H1 (cell line): Measurements from ENCODE around the gene ADA. TPM values are rescaled to one million over a fixed set of nuclear protein-coding genes. Genes with fewer than 3 reads are reported as not detected.

ENCODE experiments used
- CEBPB ChIP-seq: IDR thresholded peaks from 2 replicates; pipeline ENCODE4 v1.6.1; 2012; ENCODE audit warnings: low read depth, low read length
- CTBP2 ChIP-seq: IDR thresholded peaks from 2 replicates; pipeline ENCODE4 v1.7.0; 2011; ENCODE audit warnings: borderline replicate concordance, mild to moderate bottlenecking, moderate library complexity, mixed read lengths, low read length; ENCODE audit not compliant: insufficient read depth, insufficient read length
- CTCF ChIP-seq, 3 experiments: IDR thresholded peaks; 1 replicate in 2 of 3; 2 replicates in 1 of 3; pipeline versions ENCODE4 v1.5.1 to v1.6.1; 2011; ENCODE audit warnings: low read length in 3 of 3, mild to moderate bottlenecking in 3 of 3, inconsistent platforms in 2 of 3, low read depth in 1 of 3, moderate library complexity in 1 of 3; ENCODE audit not compliant: insufficient read depth in 1 of 3; ENCODE audit errors: control extremely low read depth in 1 of 3
- HDAC6 ChIP-seq: IDR thresholded peaks from one replicate; pipeline ENCODE4 v1.7.1; 2012; ENCODE audit warnings: low read depth, mild to moderate bottlenecking, inconsistent platforms, low read length, moderate library complexity
- JUND ChIP-seq: IDR thresholded peaks from 2 replicates; pipeline ENCODE4 v1.6.1; 2011; ENCODE audit warnings: mild to moderate bottlenecking, improper control_type of control experiment, low read length
- RFX5 ChIP-seq: IDR thresholded peaks from 2 replicates; pipeline ENCODE4 v1.6.1; 2011; ENCODE audit warnings: low read depth, low read length, improper control_type of control experiment, borderline replicate concordance
- RNF2 ChIP-seq: fragments of 200-900, 300-1000 bp; sonication (generic); IDR thresholded peaks from 2 replicates; pipeline ENCODE4 v1.7.1; 2016; ENCODE audit warnings: borderline replicate concordance, low read depth, mild to moderate bottlenecking, antibody characterized with exemption, low read length; ENCODE audit not compliant: poor library complexity, severe bottlenecking; ENCODE audit errors: missing control alignments
- RXRA ChIP-seq: IDR thresholded peaks from 2 replicates; pipeline ENCODE4 v1.6.1; 2011; ENCODE audit warnings: low read depth, mild to moderate bottlenecking, low read length, moderate library complexity; ENCODE audit not compliant: insufficient read depth
- SP4 ChIP-seq: IDR thresholded peaks from 2 replicates; pipeline ENCODE4 v1.6.1; 2012; ENCODE audit warnings: low read length, inconsistent platforms
- ZNF274 ChIP-seq: IDR thresholded peaks from 2 replicates; pipeline ENCODE4 v1.7.0; 2012; ENCODE audit warnings: low read length, borderline replicate concordance; ENCODE audit errors: extremely low read depth
- polyA plus RNA-seq, 7 experiments: library from polyadenylated mRNA; depleted of rRNA in 3 of 7; stranded (reverse) in 5 of 7; unstranded in 2 of 7; fragments of >200 nt in 5 of 7; fragments of 200-250 nt in 2 of 7; gene quantifications; 1 replicate in 5 of 7; 2 replicates in 1 of 7; 4 replicates in 1 of 7; pipeline versions ENCODE4 v1.2.1 to v1.2.3, GENCODE V29; 2011 to 2013; ENCODE audit warnings: missing spikeins in 2 of 7, mixed read lengths in 2 of 7
- total RNA-seq: library from RNA; stranded (reverse); fragmentation: NEBNext Ultra II Directional; extraction: Animal tissue kit (Norgen Biotek cat#: 25700); gene quantifications from 2 replicates; pipeline ENCODE4 v1.2.1, GENCODE V29; 2021

Gene ADA
- total and polyA plus RNA-seq, 2 of the 8 experiments (the other 6 are each of a cell fraction or from before 2014, with no cell fraction given) = 19.9 to 32.8 TPM

GRCh38 chr20:44627364-44628010, 24.0 kb downstream of the ADA start (continued):
- no peak for TF ChIP-seq CTCF (IDR thresholded peaks at IDR 0.05; ENCODE audit: control extremely low read depth in 1 of 3, insufficient read depth in 1 of 3, low read depth in 1 of 3, low read length in 3 of 3)
- no peak for TF ChIP-seq RFX5
- TF ChIP-seq RNF2 = no peak
- no peak for TF ChIP-seq HDAC6
- no peak for TF ChIP-seq JUND
- TF ChIP-seq CTBP2 = no peak
- no peak for TF ChIP-seq CEBPB
- TF ChIP-seq RXRA = no peak
- no peak for TF ChIP-seq ZNF274
- TF ChIP-seq SP4 = no peak
